Measurements from ENCODE around the gene LRP1B. TPM values are rescaled to one million over a fixed set of nuclear protein-coding genes. Genes with fewer than 3 reads are reported as not detected.

LRP1B gene
- total RNA-seq, 1 experiment from 2014 or later = 0.52 TPM

DNA sequence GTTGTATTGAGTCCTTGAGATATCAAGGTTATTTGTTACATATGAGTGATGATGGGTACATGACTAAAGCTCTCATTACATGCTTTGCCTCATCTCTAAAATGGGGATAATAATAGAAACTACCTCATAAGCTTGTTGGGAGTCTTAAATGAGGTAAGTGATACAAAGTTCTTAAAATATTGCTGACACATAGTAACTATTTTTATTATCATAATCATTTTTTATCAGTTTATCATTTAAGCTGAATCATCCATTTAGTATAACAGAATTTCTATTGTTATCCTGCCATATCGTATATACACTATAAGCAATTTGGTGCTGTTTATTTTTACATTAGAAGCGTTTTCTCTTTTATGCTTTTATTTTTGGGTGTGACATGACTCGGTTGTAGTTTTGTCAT lies 871.1 kb downstream of the LRP1B start (continued):
- TF ChIP-seq, protein P1, sequence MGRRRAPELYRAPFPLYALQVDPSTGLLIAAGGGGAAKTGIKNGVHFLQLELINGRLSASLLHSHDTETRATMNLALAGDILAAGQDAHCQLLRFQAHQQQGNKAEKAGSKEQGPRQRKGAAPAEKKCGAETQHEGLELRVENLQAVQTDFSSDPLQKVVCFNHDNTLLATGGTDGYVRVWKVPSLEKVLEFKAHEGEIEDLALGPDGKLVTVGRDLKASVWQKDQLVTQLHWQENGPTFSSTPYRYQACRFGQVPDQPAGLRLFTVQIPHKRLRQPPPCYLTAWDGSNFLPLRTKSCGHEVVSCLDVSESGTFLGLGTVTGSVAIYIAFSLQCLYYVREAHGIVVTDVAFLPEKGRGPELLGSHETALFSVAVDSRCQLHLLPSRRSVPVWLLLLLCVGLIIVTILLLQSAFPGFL (CRISPR knock-in tag; IDR thresholded peaks at IDR 0.05; ENCODE audit: borderline replicate concordance) = no peak
- no peak for TF ChIP-seq HMGA2 (CRISPR knock-in tag; IDR thresholded peaks at IDR 0.05)
- TF ChIP-seq, protein P2, sequence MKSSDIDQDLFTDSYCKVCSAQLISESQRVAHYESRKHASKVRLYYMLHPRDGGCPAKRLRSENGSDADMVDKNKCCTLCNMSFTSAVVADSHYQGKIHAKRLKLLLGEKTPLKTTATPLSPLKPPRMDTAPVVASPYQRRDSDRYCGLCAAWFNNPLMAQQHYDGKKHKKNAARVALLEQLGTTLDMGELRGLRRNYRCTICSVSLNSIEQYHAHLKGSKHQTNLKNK (CRISPR knock-in tag; IDR thresholded peaks at IDR 0.05) = no peak
- TF ChIP-seq, protein P3, sequence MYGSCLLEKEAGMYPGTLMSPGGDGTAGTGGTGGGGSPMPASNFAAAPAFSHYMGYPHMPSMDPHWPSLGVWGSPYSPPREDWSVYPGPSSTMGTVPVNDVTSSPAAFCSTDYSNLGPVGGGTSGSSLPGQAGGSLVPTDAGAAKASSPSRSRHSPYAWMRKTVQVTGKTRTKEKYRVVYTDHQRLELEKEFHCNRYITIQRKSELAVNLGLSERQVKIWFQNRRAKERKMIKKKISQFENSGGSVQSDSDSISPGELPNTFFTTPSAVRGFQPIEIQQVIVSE (CRISPR knock-in tag; IDR thresholded peaks at IDR 0.05; ENCODE audit: borderline replicate concordance) = no peak

DNA sequence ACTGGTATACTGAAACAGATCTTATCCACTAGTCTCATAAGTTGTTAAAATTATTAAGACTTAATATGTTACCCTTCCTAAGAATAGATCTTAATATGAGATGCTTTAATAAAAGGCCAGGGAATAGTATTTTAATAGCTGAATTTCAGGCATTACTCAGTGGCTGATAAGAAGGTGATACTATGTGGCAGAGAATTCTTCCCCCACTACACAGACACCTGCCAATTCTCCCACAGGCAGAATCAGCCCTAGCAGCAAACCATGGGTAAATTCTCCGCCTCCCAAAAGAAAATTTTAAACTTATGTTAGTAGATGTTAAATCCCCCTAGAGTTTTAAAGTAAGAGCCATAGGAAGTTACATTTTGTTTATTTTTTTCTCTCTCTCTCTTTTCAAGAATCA lies 888.8 kb downstream of the LRP1B start:
- peaks cover 6% of the 10 kb centered on the region for H3K4me1 Mint-ChIP-seq
- H3K4me3 Mint-ChIP-seq = no peak overlapping the region
- ATAC-seq = no peak
- H3K9me3 Mint-ChIP-seq = no peaks in the 10 kb centered on the region
- H3K27ac Mint-ChIP-seq = no peak overlapping the region
- POLR2A ChIA-PET = no interaction called here
- H3K36me3 Mint-ChIP-seq = no peaks in the 10 kb centered on the region
- no peaks in the 10 kb centered on the region for H3K27me3 Mint-ChIP-seq (ENCODE audit: low read depth)
- CTCF ChIA-PET = no interaction called here
- no peak for DNase-seq (ENCODE audit: low spot score)
- TF ChIP-seq MYBL2 (CRISPR knock-in tag; IDR thresholded peaks at IDR 0.05) (no peak), NR2C2 (CRISPR knock-in tag; IDR thresholded peaks at IDR 0.05) (no peak), SMAD3 (CRISPR knock-in tag; IDR thresholded peaks at IDR 0.05; ENCODE audit: borderline replicate concordance) (no peak), GABPB1 (CRISPR knock-in tag; IDR thresholded peaks at IDR 0.05) (no peak)

DNA sequence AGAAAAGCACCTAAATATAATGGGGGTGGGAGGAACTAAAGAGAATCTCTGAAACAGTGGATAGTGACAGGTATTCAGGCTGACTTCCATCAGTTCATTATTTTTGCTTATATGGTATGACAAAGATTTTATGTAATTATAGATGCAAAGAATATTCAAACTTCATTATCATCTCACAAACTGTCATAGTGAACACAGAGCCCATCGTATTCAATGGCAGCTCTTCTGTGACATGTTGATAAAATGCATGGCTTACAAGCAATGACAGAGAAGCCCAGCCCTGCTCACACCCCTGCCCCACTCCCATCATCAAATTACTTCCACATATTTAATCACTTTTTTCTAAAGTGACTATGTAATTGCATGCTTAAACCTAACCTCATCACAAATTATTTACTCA lies 904.3 kb downstream of the LRP1B start:
- peaks cover 17% of the 10 kb centered on the region for H3K9me3 Mint-ChIP-seq
- CTCF ChIA-PET = no interaction called here
- H3K27me3 Mint-ChIP-seq (ENCODE audit: low read depth) = no peaks in the 10 kb centered on the region; the same call in 1 of the 2 replicates
- ATAC-seq = no peak
- H3K27ac Mint-ChIP-seq = no peak overlapping the region
- no peak for DNase-seq (ENCODE audit: low spot score)
- no peaks in the 10 kb centered on the region; the same call in 1 of the 2 replicates for H3K4me1 Mint-ChIP-seq
- POLR2A ChIA-PET = no interaction called here
- H3K4me3 Mint-ChIP-seq = no peak overlapping the region
- peaks cover 3% of the 10 kb centered on the region for H3K36me3 Mint-ChIP-seq
- TF ChIP-seq PRRX2 (CRISPR knock-in tag; IDR thresholded peaks at IDR 0.05) = no peak
- TF ChIP-seq, protein P4, sequence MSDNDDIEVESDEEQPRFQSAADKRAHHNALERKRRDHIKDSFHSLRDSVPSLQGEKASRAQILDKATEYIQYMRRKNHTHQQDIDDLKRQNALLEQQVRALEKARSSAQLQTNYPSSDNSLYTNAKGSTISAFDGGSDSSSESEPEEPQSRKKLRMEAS (CRISPR knock-in tag; IDR thresholded peaks at IDR 0.05) = no peak
- TF ChIP-seq, protein P5, sequence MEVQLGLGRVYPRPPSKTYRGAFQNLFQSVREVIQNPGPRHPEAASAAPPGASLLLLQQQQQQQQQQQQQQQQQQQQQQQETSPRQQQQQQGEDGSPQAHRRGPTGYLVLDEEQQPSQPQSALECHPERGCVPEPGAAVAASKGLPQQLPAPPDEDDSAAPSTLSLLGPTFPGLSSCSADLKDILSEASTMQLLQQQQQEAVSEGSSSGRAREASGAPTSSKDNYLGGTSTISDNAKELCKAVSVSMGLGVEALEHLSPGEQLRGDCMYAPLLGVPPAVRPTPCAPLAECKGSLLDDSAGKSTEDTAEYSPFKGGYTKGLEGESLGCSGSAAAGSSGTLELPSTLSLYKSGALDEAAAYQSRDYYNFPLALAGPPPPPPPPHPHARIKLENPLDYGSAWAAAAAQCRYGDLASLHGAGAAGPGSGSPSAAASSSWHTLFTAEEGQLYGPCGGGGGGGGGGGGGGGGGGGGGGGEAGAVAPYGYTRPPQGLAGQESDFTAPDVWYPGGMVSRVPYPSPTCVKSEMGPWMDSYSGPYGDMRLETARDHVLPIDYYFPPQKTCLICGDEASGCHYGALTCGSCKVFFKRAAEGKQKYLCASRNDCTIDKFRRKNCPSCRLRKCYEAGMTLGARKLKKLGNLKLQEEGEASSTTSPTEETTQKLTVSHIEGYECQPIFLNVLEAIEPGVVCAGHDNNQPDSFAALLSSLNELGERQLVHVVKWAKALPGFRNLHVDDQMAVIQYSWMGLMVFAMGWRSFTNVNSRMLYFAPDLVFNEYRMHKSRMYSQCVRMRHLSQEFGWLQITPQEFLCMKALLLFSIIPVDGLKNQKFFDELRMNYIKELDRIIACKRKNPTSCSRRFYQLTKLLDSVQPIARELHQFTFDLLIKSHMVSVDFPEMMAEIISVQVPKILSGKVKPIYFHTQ (CRISPR knock-in tag; IDR thresholded peaks at IDR 0.05) = no peak
- TF ChIP-seq, protein P6, sequence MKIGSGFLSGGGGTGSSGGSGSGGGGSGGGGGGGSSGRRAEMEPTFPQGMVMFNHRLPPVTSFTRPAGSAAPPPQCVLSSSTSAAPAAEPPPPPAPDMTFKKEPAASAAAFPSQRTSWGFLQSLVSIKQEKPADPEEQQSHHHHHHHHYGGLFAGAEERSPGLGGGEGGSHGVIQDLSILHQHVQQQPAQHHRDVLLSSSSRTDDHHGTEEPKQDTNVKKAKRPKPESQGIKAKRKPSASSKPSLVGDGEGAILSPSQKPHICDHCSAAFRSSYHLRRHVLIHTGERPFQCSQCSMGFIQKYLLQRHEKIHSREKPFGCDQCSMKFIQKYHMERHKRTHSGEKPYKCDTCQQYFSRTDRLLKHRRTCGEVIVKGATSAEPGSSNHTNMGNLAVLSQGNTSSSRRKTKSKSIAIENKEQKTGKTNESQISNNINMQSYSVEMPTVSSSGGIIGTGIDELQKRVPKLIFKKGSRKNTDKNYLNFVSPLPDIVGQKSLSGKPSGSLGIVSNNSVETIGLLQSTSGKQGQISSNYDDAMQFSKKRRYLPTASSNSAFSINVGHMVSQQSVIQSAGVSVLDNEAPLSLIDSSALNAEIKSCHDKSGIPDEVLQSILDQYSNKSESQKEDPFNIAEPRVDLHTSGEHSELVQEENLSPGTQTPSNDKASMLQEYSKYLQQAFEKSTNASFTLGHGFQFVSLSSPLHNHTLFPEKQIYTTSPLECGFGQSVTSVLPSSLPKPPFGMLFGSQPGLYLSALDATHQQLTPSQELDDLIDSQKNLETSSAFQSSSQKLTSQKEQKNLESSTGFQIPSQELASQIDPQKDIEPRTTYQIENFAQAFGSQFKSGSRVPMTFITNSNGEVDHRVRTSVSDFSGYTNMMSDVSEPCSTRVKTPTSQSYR (CRISPR knock-in tag; IDR thresholded peaks at IDR 0.05) = no peak
- TF ChIP-seq, protein P7, sequence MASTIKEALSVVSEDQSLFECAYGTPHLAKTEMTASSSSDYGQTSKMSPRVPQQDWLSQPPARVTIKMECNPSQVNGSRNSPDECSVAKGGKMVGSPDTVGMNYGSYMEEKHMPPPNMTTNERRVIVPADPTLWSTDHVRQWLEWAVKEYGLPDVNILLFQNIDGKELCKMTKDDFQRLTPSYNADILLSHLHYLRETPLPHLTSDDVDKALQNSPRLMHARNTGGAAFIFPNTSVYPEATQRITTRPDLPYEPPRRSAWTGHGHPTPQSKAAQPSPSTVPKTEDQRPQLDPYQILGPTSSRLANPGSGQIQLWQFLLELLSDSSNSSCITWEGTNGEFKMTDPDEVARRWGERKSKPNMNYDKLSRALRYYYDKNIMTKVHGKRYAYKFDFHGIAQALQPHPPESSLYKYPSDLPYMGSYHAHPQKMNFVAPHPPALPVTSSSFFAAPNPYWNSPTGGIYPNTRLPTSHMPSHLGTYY (CRISPR knock-in tag; IDR thresholded peaks at IDR 0.05) = no peak
- no peak for TF ChIP-seq ZNF671 (CRISPR knock-in tag; IDR thresholded peaks at IDR 0.05)
- no peak for TF ChIP-seq ATF1 (CRISPR knock-in tag; IDR thresholded peaks at IDR 0.05)
- TF ChIP-seq IRF2 (CRISPR knock-in tag; IDR thresholded peaks at IDR 0.05; ENCODE audit: borderline replicate concordance, low read depth) = no peak
- TF ChIP-seq KAT7 (CRISPR knock-in tag; IDR thresholded peaks at IDR 0.05; ENCODE audit: borderline replicate concordance) = no peak
- TF ChIP-seq, protein P8, sequence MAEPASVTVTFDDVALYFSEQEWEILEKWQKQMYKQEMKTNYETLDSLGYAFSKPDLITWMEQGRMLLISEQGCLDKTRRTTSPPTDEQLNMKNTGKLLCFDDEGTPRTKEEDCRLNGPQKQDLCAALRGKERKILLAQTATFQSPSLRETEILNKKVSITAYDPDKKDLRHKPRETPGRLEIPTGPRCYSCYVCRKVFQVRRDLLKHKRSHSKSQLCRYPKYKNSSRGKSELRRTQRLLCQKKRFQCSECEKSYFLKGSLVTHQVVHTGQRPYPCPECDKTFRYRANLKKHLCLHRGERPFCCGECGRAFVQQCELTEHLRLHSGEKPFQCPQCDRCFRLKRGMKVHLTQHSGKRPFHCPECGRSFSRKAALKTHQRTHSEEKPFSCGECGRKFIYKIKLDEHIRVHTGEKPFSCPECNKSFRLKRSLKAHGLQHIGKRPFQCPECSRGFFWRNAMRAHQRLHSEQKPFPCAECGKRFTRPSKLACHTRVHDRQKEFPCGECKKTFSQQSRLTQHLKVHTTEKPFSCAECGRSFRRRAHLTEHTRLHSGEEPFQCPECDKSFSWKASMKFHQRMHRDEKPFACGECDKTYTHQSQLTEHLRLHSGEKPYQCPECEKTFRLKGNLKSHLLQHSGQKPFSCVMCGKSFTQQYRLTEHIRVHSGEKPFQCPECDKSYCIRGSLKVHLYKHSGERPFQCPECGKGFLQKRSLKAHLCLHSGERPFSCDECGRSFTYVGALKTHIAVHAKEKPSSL (CRISPR knock-in tag; conservative IDR thresholded peaks at IDR 0.05) = no peak
- TF ChIP-seq ZNF219 (CRISPR knock-in tag; IDR thresholded peaks at IDR 0.05; ENCODE audit: borderline replicate concordance) = no peak
- TF ChIP-seq ELF4 (CRISPR knock-in tag; IDR thresholded peaks at IDR 0.05; ENCODE audit: low read depth) = no peak

All from WTC11 (cell line).